ENCODE results near the gene HSD17B7. TPM values are rescaled to one million over a fixed set of nuclear protein-coding genes. Genes with fewer than 3 reads are reported as not detected.
"Not testable (repeated sequence)": the region's sequence is repeated elsewhere in the genome, so short reads cannot be mapped to it uniquely, and the experiment has no call there.

HSD17B7 gene
- polyA plus RNA-seq, 3 donors, result 7.3 to 13.5 (median 7.4) TPM

- not testable (repeated sequence) for H3K27ac ChIP-seq (ENCODE audit: low read depth, low read length)
- 55 to 75% (median 59%) methylated on average over 4 of the region's 4 CpGs for WGBS, 3 donors
These were observed 6.2 kb downstream of the HSD17B7 start for GRCh38 chr1:162796617-162797279.

GRCh38 chr1:162799995-162800830 lies 9.7 kb downstream of the HSD17B7 start:
- not testable (repeated sequence) for H3K27ac ChIP-seq (ENCODE audit: low read depth, low read length)
- WGBS, 3 donors, result 28 to 64% (median 59%) methylated on average over 6 of the region's 6 CpGs

- not testable (repeated sequence) for H3K27ac ChIP-seq (ENCODE audit: low read depth, low read length)
- WGBS, 3 donors, result 91% methylated on average over 1 of the region's 2 CpGs; no CpG with 5 or more reads in 2 of the 3 donors
These were observed 17.0 kb downstream of the HSD17B7 start for GRCh38 chr1:162807503-162807902.

GRCh38 chr1:162812357-162812756 lies 21.9 kb downstream of the HSD17B7 start:
- H3K27ac ChIP-seq (ENCODE audit: low read depth, low read length), result not testable (repeated sequence)
- 98 to 100% (median 100%) methylated on average over 2 of the region's 2 CpGs for WGBS, 3 donors

- 86 to 95% (median 92%) methylated on average over 2 of the region's 2 CpGs for WGBS, 3 donors
- not testable (repeated sequence) for H3K27ac ChIP-seq (ENCODE audit: low read depth, low read length)
These were observed 27.6 kb downstream of the HSD17B7 start for GRCh38 chr1:162818136-162818535.

- H3K27ac ChIP-seq (ENCODE audit: low read depth, low read length), result not testable (repeated sequence)
- 90 to 92% (median 92%) methylated on average over 1 of the region's 1 CpG for WGBS, 3 donors
These were observed 28.2 kb downstream of the HSD17B7 start for GRCh38 chr1:162818666-162819065.

- 4 to 11% (median 6%) methylated on average over 41 to 44 of the region's 44 CpGs for WGBS, 3 donors
- no peak overlapping the region for H3K27ac ChIP-seq (ENCODE audit: low read depth, low read length)
These were observed 32.1 kb downstream of the HSD17B7 start for GRCh38 chr1:162822391-162823200.

- H3K27ac ChIP-seq (ENCODE audit: low read depth, low read length), result no peak overlapping the region
- 88 to 92% (median 89%) methylated on average over 3 of the region's 3 CpGs for WGBS, 3 donors
These were observed 32.7 kb downstream of the HSD17B7 start for GRCh38 chr1:162823231-162823630.

GRCh38 chr1:162823771-162824525 lies 33.4 kb downstream of the HSD17B7 start:
- WGBS, 3 donors, result 54 to 66% (median 64%) methylated on average over 2 of the region's 2 CpGs

GRCh38 chr1:162829268-162829667 lies 38.8 kb downstream of the HSD17B7 start:
- WGBS, 3 donors, result 77 to 100% (median 82%) methylated on average over 1 of the region's 1 CpG
- no peak overlapping the region for H3K27ac ChIP-seq (ENCODE audit: low read depth, low read length)

More at GRCh38 chr1:162823771-162824525, 33.4 kb downstream of the HSD17B7 start:
- no peak overlapping the region for H3K27ac ChIP-seq (ENCODE audit: low read depth, low read length)

GRCh38 chr1:162832470-162832869 lies 42.0 kb downstream of the HSD17B7 start:
- WGBS, 3 donors, result 51 to 96% (median 85%) methylated on average over 3 of the region's 3 CpGs
- no peak overlapping the region for H3K27ac ChIP-seq (ENCODE audit: low read depth, low read length)

GRCh38 chr1:162835157-162835899 lies 44.8 kb downstream of the HSD17B7 start:
- H3K27ac ChIP-seq (ENCODE audit: low read depth, low read length), result no peak overlapping the region
- WGBS, 3 donors, result 53 to 59% (median 57%) methylated on average over 3 of the region's 3 CpGs

GRCh38 chr1:162838863-162839262 lies 48.4 kb downstream of the HSD17B7 start:
- H3K27ac ChIP-seq (ENCODE audit: low read depth, low read length), result no peak overlapping the region
- WGBS, 3 donors, result 75 to 98% (median 97%) methylated on average over 4 of the region's 4 CpGs

GRCh38 chr1:162840250-162840839 lies 49.8 kb downstream of the HSD17B7 start:
- H3K27ac ChIP-seq (ENCODE audit: low read depth, low read length), result no peak overlapping the region

- WGBS, 3 donors, result 81 to 94% (median 92%) methylated on average over 1 of the region's 1 CpG
These were observed 53.7 kb downstream of the HSD17B7 start for GRCh38 chr1:162844153-162844552.

GRCh38 chr1:162846256-162847212 lies 56.0 kb downstream of the HSD17B7 start:
- H3K27ac ChIP-seq (ENCODE audit: low read depth, low read length), result no peak overlapping the region
- 87 to 95% (median 93%) methylated on average over 16 of the region's 16 CpGs for WGBS, 3 donors

More at GRCh38 chr1:162844153-162844552, 53.7 kb downstream of the HSD17B7 start:
- H3K27ac ChIP-seq (ENCODE audit: low read depth, low read length), result no peak overlapping the region

Measured in adipose tissue (tissue), 3 donors.